ENCODE measurements around the gene DLST.

DLST gene

DNA sequence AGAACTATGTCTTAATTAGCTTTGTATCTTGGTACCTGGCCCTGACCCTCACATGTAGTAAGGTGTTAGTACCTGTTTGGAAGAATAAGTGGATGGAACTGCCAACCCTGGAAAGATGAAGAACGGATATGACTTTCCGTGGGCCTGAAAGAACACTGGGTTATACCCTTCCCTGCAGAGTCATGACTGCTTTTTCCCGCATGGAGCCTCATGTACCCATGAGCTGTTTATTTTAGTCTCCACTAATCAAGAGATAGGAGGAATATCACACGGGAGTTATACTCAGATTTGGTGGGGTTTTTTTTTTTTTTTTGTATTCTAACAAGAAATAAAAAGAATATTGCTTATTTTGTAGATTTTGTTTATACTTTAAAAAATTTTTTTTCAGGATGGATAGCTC is 15.9 kb downstream of the DLST start:
- DNase-seq = no peak

DNA sequence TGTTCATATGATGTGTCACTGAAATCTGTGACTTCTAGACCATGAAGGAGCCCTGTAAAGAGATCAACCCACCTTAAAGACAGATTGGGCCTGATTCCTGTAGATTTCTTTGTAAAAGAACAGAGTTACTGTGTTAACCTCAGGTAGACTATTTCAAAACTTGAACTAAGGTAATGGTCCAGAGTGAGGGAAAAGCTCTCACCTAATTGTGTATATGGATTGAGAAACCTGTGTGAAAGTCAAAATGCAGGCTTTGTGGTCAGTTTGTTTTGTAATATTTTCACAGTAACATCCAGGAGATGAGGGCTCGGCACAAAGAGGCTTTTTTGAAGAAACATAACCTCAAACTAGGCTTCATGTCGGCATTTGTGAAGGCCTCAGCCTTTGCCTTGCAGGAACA is 16.4 kb downstream of the DLST start:
- DNase-seq = no peak

DNA sequence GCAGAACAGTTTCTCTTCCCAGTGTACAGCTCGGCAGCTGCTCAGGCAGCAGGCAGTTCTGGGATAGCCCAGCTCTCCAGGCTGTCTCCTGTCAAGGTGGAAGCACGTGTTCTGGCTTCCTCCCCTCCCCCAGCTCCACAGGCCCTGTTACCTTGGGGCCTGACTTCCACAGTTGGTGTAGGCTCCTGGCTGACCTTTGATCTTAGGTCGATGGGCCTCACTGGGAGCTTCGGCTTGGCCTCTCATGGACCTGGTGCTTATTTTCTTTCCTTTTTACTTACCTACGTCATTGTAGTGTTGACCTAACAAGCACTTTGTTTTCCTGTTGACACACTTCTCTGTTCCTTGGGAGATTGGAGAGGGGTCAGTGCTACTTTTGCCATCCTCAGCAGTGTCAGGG is 17.0 kb downstream of the DLST start:
- no peak for DNase-seq

DNA sequence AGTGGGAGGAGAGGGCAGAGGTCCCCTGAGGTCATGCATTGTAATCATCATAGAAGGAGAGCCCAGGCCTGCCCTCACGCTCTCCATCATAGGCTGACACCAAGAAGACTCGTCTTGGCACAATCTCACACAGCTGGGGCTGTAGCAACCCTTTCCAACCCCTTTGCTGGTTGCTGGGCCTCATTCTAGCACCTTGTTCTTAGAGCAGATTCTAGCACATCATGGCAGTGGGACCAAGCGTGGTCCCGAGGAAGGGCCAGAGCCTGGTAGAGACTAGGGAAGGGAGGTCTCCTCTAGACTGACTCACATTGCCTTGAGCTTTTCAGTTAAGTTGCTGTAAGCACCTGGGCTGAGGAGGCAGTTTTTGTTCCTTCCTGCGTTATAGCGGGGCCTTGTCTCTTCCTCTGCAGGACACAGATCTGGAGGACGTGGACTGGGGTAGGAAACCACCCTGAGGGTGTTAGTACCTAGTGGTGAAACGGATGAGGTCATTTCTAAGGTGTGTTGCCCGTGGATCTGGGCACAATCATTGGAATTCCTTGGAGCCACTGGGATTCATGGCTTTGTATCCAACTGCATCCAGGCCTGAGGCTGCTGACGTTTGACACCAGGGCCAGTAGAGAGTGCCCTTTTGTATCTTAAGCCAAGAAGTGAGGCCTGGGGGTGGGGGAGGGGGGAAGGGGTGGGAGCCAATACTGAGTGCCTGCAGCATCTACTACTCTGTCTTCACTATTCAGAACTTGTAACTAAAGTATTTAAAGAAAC is 21.4 kb downstream of the DLST start:
- DNase-seq = no peak

DNA sequence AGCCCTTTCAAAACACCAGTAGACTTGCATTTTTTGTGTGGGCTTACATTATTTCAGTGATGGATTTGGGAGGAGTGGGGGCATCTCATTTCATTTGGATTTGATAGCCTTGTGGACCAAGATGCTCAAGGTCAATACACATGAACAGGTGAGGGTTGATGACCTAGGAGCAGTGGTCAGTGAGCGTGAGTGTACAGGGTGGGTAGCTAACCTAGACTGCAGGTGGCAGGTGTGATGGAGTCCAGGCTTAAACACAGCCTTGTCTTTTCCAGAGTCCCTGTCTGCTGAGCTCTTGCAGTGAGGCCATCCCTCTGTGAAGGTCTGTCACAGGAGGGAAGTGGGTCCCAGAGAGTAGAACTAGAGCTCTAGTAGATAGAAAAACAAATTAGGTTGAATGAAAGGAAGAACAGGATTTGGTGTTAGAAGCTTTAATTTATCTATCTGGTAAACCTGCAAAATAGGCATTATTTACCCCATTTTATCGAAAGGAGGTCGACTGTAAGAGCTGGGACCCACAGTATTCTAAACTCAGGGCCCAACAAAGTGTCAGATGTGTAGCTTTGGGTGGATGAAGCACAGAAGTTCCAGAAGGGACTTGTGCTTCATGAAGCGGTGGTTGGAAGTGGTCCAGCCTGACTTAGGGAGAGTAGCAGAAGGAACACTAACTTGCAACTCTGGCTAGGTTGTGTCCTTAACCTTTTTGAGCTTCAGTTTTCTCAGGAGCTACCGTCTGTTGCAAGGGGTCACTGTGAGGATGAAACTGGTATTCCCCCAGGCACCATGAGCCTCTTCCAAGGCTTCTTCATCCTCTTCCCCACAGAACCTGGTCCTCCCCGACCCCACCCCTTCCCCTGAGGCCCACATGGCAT is 23.2 kb downstream of the DLST start:
- no peak for DNase-seq

DNA sequence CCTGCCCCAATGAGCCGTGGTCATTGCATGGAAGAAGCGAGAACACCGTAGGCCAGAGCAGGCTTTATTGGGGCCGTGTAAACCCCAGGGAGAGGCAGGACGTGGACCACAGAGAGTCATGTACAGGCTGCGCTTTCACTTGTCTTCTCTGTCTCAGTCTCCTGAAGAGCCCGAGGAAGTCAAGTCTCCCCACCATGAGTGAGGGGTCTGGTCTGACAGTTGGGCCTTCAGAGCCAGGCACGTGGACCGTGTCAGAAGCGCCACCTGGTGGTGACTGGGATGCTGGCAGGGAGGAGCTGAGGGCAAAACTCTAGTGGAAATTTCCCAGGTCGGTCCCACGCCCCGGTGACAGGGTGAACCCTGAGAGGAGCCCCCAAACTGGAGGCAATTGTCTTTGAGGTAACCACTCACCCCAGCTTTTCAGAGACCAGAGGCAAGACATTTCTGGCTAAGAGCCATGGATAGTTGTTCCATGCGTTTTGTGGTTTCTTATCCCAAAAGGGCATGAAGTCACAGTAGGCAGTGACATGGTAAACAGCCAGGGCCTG is 24.0 kb downstream of the DLST start:
- peak; percentile 62 for DNase-seq

DNA sequence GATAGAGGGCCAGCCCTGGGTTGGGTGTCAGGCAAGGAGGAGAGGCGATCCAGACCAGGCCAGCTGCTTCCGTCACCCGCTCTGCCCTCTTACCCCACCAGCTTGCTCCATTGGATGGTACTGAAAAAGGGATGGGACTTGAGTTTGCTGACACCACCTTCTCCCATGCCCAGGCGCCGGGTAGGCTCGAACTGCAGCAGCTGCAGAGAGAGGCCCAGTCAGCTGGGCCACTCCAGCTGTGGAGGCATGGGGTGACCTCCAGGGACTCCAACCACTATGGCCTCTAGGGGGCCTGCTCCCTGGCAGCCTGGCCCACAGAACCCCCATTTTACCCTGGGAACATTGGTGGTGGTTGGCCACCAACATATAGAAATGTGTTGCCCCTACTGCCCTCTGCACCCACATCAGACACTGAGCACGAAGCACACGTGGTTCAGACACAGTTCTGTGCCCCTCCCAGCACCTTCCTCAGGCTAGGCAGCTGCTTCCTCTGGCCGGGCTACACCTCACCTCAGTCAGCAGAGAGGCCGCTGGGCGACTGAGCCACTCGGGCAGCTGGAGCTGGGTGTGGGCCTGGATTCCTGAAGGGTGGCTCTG is 25.3 kb downstream of the DLST start:
- DNase-seq = peak; percentile 5

DNA sequence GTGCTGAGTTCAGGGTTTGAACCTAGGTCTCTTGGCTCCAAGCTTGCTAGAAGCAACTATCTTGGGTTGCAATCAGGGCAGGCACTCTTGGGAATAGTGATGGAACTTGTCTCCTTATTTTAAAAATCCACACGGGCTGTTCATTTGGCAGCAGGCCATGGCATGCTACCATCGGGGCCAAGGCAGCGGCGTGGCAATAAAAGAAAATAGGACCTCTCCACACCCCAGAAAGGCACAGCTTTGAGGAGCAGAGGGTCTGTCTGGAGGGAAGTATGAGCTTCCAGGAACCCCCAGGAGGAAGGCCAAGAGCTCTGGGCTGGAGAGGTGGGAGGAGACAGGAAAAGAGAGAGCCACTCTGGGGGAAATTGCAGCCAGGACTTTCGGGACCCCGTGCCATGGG is 26.0 kb downstream of the DLST start:
- no peak for DNase-seq

DNA sequence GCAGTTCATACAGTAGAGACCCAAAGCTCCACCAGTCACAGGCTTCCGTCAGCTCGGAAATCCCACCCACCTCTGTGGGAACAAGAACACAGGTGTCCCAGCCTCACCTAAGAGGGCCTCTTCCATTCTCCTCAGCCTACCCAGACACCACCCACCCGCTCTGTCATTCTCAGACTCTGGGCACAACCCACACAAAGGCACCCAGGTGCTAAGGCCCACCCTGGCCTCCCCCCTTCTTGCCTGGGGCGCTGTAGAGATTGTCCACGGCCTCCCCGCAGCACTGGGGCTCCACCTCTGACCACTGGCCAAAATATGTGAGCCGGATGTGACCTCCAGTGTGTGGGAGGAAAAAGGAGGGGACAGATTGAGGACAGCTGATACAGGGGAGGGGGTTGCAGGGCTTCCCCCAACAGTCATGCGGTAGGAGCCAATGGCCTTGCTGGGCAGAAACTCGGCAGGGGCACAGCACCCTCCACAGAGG is 27.2 kb downstream of the DLST start:
- no peak for DNase-seq

DNA sequence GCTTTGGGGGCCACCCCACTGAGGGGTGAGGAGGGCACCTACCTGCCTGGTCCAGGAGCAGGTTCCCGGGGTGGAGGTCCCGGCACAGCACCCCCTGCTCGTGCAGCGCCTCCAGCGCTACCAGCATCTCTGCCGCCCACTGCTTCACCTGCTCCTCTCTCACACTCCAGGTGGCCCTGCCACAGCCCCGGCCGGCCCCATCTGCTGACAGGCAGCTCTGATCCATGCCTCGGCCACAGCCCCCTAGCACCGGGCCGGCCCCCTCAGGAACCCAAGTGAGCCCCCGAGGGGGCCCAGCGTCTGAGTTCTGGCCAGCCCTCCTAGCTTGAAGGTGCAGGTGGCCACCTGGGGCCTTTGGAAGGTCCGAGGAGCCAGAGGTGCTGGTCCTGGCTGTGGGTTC is 27.8 kb downstream of the DLST start:
- DNase-seq = no peak

DNA sequence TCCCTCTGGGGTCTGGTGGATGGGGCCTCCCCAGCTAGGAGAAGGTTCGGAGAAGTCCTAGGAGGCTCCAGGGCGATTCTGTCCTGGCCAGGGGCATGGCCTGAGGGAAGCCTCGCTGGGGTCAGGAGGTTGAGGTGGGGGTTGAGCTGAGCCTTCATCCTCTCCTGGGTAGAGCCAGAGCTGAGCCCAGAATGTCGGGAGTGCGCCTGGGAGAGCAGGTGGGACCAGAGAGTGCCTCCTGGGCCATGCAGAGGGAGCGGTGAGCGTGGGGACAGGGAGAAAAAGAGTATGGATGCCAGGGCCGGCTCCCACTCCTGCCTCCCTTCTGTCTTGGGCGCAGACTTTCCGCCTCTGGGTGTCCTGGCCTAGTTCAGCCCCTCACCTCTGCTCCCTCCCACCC is 28.2 kb downstream of the DLST start:
- DNase-seq = no peak

DNA sequence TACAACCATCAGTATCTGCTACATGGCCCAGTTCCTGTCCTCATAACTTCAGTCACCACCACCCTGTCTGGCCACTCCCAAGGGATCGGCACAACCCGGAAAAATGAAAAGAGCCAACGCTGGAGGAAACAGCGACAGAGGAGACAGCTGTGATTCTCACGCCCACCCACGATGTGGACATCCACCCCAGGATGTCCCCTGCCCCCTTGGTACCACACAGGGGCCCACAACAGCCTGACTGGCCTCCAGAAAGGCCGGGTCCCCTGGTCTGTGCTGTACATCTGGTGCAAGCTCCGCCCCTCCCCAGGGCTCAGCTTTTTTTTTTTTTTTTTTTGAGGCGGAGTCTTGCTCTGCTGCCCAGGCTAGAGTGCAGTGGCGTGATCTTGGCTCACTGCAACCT is 28.8 kb downstream of the DLST start:
- no peak for DNase-seq

DNA sequence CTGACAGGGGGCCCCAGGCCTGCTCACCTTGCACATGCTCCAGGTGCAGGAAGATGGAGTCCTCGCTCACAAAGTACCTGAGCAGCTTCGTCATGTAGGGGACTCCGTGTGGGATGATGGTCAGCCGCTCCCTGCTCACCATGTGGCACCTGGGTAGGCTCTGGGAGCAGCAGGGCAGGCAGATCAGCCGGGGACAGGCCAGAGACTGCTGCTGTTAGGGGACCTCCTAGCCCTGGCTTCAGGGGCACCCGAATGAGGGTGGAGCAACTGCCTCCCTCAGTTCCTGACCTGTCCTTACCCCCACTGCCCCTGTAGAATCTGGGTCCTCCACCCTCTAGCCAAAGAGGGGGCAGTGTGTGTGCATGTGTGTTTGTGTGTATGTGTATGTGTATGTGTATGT is 29.5 kb downstream of the DLST start:
- DNase-seq = no peak

DNA sequence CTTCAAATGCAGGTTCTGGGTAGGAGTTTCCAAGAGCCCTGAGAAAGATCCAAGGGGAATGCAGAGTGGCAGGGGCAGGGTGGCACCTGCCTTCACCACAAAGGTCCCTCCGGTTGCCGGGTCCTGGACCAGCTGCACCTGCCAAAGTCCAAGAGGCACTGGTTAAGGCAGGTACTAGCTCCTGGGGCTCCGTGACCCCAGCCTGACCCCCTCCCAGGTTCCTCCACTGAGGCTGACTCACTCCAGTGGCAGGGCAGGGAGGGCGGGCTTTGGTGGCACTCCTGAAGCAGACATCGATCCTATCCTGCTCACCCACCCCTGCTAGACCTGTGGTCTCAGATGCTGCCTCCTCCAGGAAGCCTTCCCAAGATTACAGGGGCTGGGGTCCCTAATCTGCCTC is 30.0 kb downstream of the DLST start:
- DNase-seq = no peak

DNA sequence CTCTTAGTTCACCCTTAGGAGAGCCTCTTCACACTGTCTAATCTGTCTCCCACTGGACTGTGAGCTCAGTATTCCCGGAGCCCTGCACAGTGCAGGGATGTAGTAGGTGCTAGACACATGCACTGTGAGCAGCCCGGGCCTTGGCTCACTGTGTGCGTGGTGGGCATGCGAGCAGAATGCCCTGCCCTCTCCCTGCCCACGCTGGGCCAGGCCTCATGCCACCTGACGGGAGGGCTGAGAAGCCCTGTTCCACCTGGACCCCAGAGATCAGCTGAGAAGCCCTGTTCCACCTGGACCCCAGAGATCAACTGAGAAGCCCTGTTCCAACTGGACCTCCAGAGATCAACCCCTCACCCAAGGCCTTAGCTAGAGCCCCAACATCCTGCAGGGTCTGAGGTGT is 30.4 kb downstream of the DLST start:
- no peak for DNase-seq

DNA sequence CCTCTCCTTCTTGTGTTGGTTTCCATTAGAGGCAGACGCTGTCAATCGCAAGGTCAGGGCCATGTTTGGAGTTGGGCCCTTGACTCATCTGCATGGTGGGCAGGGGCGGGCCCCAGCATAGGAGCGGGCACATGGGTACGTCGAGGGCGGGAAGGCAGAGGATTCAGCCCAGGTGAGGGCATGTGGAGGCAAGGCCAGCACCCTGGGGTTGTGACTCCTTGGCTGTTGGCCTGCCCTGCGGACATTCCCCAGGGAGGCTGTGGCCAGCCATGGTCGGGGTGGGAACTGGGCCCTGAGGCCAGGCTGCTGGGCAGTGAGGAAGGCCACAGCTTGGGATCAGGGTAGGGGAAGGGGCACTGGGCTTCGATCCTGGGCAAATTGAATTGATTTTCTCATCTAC is 31.1 kb downstream of the DLST start:
- DNase-seq = no peak

DNA sequence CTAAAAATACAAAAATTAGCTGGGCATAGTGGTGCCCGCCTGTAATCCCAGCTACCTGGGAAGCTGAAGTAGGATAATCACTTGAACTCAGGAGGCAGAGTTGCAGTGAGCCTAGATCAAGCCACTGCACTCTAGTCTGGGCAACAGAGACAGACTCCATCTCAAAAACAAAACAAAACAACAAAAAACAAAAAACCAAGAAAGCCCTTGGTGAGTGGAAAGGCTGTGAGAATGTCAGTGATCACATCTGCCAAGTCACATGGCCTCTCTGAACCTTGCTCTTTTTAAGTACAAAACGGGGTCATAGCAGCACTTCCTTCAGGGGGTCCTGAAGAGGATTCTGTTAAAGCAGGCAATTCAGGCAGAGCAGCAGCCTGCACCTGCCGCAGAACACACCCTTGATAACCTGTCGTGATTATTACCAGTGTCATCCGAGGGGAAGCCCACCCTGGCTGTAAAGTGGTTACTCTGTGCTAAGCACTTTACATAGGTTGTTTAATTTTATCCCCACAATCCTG is 31.7 kb downstream of the DLST start:
- no peak for DNase-seq

DNA sequence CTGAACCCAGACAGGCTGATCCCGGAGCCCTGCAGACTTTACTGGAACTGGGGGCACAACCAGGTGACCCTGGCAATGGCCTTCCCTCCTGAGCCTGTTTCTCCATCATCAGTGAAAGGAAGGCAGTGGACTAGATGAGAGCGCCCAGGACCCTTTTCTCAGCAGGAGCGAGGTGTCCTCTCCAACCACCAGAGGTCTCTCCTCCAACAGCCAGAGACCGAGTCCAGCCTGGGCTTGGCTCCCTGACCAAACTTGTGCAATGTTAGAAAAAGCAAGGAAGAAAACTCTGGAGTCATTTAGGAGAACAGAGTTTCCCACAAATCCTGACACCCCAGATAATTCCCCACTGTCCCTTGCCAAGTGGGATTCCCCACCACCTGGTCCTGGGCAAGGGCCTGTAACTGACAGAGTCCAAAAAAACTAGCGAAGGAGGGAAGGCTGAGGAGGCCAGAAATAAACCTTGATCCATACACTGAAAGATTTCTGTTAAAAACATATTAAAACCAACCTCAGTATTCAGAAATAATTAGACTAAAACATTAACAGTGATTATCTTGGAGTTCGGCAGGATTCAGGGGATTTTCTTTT is 32.4 kb downstream of the DLST start:
- no peak for DNase-seq

DNA sequence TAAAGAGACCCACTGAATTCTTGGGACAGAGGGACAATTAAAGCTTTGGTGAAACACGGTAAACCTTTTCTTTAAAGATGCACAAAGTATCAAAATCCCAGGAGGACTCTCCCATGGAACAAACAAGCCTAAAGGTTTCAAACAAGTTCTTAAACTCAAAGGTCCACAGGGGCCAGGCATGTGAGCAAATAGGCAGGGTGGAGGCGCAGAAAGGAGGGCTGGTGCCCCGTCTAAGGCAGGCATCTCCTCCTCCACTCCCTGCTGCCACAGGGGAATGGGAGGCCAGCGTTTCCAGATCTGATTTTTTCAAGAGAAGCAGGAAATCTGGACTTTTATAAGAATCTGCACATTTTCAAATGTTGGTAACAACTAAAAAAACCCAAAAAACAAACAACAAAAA is 33.7 kb downstream of the DLST start:
- no peak for DNase-seq

DNA sequence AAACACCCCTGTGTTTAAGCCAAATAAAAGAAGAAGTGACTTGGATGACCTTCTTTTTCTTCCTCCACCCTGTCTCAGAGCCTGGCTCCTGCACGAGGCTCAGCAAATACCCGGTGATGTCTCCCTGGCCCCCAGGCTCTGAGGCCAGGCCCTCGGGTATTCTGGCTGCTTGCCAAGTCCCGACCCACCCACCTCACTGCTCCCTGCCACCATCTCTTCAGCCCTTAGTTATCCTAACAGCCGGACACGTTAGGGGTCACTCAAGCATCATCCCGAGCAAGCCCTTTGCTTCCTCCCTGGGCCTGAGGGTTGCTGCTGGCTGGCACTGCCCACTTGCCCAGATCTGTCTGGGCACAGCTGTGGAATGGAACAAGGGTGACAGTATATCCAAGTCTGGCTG is 34.1 kb downstream of the DLST start:
- DNase-seq = no peak

DNA sequence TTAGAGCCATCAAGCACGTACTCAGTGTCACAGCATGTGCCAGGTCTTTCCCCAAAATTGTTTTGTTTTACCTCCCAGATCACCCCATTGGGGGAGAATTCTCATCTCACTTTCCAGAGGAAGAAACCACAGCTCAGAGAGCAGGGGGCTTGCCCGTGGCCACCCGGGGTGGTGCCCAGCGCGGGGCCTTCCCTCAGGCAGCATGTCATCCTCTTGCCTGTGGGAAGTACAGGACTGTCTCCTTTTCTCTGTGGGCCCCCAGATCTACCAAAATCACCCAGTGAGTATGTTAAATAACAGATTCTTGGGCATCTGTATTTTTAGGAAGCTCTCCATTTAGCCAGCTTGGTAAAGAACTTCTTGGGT is 35.4 kb downstream of the DLST start:
- DNase-seq = no peak

DNA sequence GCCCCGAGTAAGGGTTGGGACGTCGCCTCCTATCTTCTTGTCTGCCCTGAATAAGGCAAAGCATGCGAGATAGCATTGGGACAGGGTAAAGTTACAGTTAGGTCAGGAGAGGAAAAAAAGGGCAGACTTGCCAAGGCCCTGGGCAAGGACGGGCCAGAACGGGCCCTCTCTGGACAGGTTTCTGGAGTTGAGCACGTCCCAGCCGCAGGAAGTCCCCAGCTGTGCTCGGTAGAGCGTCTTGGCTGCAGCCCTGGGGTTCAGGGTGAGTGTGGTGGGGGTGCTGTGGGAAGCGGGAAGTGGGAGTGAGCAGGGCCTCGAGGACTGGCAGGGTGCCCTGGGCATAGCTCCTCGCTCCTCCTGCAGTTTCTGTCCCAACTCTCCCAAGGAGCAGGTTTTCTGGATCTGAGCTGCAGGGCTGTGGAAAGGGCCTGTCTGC is 35.9 kb downstream of the DLST start:
- no peak for DNase-seq

DNA sequence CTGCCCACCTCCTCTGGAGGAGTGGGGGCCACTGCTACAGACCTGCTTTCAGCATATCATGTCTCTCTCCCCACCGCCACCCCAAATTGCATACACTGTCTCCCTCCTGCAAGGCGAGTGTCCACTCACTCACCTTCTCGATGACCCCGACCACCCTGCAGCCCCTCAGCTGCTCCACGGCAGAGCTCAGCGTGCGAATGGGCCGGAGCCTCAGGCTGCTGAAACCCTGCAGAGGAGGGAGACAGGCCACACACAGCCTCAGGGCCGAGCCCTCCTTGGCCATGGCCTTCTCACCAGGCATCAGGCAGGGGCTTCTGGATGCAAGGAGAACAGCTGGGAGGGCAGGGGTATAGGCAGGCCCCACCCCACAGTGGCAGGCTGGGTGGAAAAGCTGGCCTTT is 36.7 kb downstream of the DLST start:
- no peak for DNase-seq
